HEK293T (cell line): ENCODE results near the gene ATAD2B.

Experiments
- CTCF ChIA-PET: fragments of 350-600 bp; formaldehyde crosslinking; extraction: SDS; loops from one replicate; lab custom pipeline; 2021; ENCODE audit warnings: antibody characterized with exemption, inconsistent platforms; lab: Yijun Ruan, JAX
- POLR2A ChIA-PET: fragments of 350-600 bp; formaldehyde crosslinking; extraction: SDS; loops from one replicate; lab custom pipeline; 2020; ENCODE audit warnings: antibody characterized with exemption, inconsistent platforms; lab: Yijun Ruan, JAX
- DNase-seq: peaks from one replicate; pipeline ENCODE4 v3.0.0; 2012; ENCODE audit warnings: mixed read lengths; ENCODE audit errors: extremely low spot score
- ARNT ChIP-seq: fragments of 450-650 bp; IDR thresholded peaks from 2 replicates; pipeline ENCODE4 v1.6.1; 2017; ENCODE audit warnings: mild to moderate bottlenecking
- BHLHE40 ChIP-seq: fragments of 450-650 bp; IDR thresholded peaks from 2 replicates; pipeline ENCODE4 v1.6.1; 2016; ENCODE audit warnings: mild to moderate bottlenecking, moderate library complexity, borderline replicate concordance
- CTBP1 ChIP-seq: fragments of 450-650 bp; IDR thresholded peaks from 2 replicates; pipeline ENCODE4 v1.6.1; 2016; ENCODE audit warnings: borderline replicate concordance
- ELF4 ChIP-seq: fragments of 450-650 bp; IDR thresholded peaks from 2 replicates; pipeline ENCODE4 v1.6.1; 2017; ENCODE audit warnings: antibody characterized with exemption
- FOXA1 ChIP-seq: fragments of 450-650 bp; IDR thresholded peaks from 2 replicates; pipeline ENCODE4 v1.6.1; 2016; ENCODE audit warnings: mild to moderate bottlenecking
- FOXK2 ChIP-seq: fragments of 450-650 bp; IDR thresholded peaks from 2 replicates; pipeline ENCODE4 v1.6.1; 2016; ENCODE audit warnings: mild to moderate bottlenecking
- FOXM1 ChIP-seq: fragments of 450-650 bp; IDR thresholded peaks from 2 replicates; pipeline ENCODE4 v1.6.1; 2017; ENCODE audit warnings: mild to moderate bottlenecking, borderline replicate concordance
- HDGF ChIP-seq: fragments of 450-650 bp; IDR thresholded peaks from 2 replicates; pipeline ENCODE4 v1.6.1; 2017; ENCODE audit warnings: antibody characterized with exemption, borderline replicate concordance
- L3MBTL2 ChIP-seq: fragments of 450-650 bp; conservative IDR thresholded peaks from 2 replicates; pipeline ENCODE4 v1.6.1; 2016; ENCODE audit warnings: mild to moderate bottlenecking
- LEF1 ChIP-seq: fragments of 450-650 bp; IDR thresholded peaks from 2 replicates; pipeline ENCODE4 v1.6.1; 2017; ENCODE audit warnings: mild to moderate bottlenecking, borderline replicate concordance
- NFRKB ChIP-seq: fragments of 450-650 bp; IDR thresholded peaks from 2 replicates; pipeline ENCODE4 v1.6.1; 2016; ENCODE audit warnings: mild to moderate bottlenecking, moderate library complexity
- PKNOX1 ChIP-seq: fragments of 450-650 bp; IDR thresholded peaks from 2 replicates; pipeline ENCODE4 v1.6.1; 2016
- SP1 ChIP-seq: fragments of 450-650 bp; IDR thresholded peaks from 2 replicates; pipeline ENCODE4 v1.6.1; 2017
- SUZ12 ChIP-seq: fragments of 450-650 bp; IDR thresholded peaks from 2 replicates; pipeline ENCODE4 v1.6.1; 2016; ENCODE audit warnings: mild to moderate bottlenecking
- TARDBP ChIP-seq: fragments of 450-650 bp; IDR thresholded peaks from 2 replicates; pipeline ENCODE4 v1.6.1; 2016
- ZNF384 ChIP-seq: fragments of 450-650 bp; IDR thresholded peaks from 2 replicates; pipeline ENCODE4 v1.6.1; 2016

ATAD2B gene

GRCh38 chr2:23703037-23703582 is 223.8 kb downstream of the ATAD2B start:
- TF ChIP-seq FOXK2 = no peak
- no peak for TF ChIP-seq ARNT
- TF ChIP-seq TARDBP = no peak
- TF ChIP-seq ZNF384 = no peak
- no peak for TF ChIP-seq ELF4
- no peak for TF ChIP-seq FOXA1
- no peak for TF ChIP-seq FOXM1
- TF ChIP-seq SP1 = no peak
- TF ChIP-seq CTBP1 = no peak
- no peak for TF ChIP-seq HDGF
- no peak for TF ChIP-seq PKNOX1
- TF ChIP-seq LEF1 = no peak
- TF ChIP-seq NFRKB = no peak
- no peak for TF ChIP-seq BHLHE40
- TF ChIP-seq L3MBTL2 = no peak
- no peak for TF ChIP-seq SUZ12
- ChIA-PET CTCF (no interaction called here), POLR2A (no interaction called here)
- DNase-seq = no peak

GRCh38 chr2:23700627-23701026 is 226.3 kb downstream of the ATAD2B start:
- POLR2A ChIA-PET = no interaction called here
- CTCF ChIA-PET = no interaction called here
- TF ChIP-seq HDGF (no peak), CTBP1 (no peak), NFRKB (no peak), L3MBTL2 (no peak), SUZ12 (no peak), TARDBP (no peak), FOXA1 (no peak), FOXK2 (no peak), ZNF384 (no peak), SP1 (no peak)
- DNase-seq = no peak

- CTCF ChIA-PET = no interaction called here
- no peak for TF ChIP-seq FOXM1
- no peak for TF ChIP-seq ZNF384
- no peak for TF ChIP-seq LEF1
- TF ChIP-seq FOXA1 = no peak
- no peak for TF ChIP-seq SP1
- no peak for TF ChIP-seq CTBP1
- TF ChIP-seq ELF4 = no peak
- POLR2A ChIA-PET = no interaction called here
- no peak for DNase-seq
Measured at GRCh38 chr2:23699580-23699925, 227.4 kb downstream of the ATAD2B start.

- no peak for DNase-seq
- TF ChIP-seq L3MBTL2 (no peak), TARDBP (no peak), SUZ12 (no peak), ELF4 (no peak)
- POLR2A ChIA-PET = no interaction called here
Measured at GRCh38 chr2:23698721-23699579, 228.0 kb downstream of the ATAD2B start.

More at GRCh38 chr2:23698721-23699579, 228.0 kb downstream of the ATAD2B start:
- CTCF ChIA-PET = no interaction called here
